ENCODE measurements around the gene HLCS.

- TF ChIP-seq CTCF (IDR thresholded peaks at IDR 0.05): no peak
- no peak for TF ChIP-seq POLR2A (IDR thresholded peaks at IDR 0.05)
Measured at GRCh38 chr21:36828891-36829515, 137.5 kb downstream of the HLCS start.

All from right lobe of liver (tissue), 4 donors.